ENCODE results near the gene ZNF169.

DNA sequence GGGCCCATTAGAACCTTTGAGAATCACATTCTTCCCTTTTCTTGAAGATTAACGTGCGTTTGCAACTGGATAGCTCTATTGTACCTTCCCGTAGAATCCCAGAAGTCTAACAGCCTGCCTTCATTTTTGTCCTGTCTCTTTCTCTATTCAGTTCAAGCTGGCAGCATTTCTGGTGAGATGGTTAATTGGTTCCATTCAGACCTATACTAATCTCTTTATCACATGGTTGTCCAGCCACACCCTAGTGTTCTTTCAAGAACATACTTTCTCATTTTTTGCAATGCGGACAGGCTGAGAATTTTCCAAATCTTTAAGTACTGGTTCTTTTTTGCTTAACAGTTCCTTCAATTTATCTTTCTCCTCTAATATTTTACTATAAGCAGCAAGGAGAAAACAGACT is 43.3 kb downstream of the ZNF169 start:
- no peak for TF ChIP-seq SOX15 (CRISPR knock-in tag; IDR thresholded peaks at IDR 0.05)
- no peak for TF ChIP-seq SMAD4 (CRISPR knock-in tag; IDR thresholded peaks at IDR 0.05)
- TF ChIP-seq, protein P1, sequence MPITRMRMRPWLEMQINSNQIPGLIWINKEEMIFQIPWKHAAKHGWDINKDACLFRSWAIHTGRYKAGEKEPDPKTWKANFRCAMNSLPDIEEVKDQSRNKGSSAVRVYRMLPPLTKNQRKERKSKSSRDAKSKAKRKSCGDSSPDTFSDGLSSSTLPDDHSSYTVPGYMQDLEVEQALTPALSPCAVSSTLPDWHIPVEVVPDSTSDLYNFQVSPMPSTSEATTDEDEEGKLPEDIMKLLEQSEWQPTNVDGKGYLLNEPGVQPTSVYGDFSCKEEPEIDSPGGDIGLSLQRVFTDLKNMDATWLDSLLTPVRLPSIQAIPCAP (CRISPR knock-in tag; IDR thresholded peaks at IDR 0.05): no peak

Measured in WTC11 (cell line).